Activated naive CD8-positive, alpha-beta T cell treated with anti-CD3 and anti-CD28 coated beads, Interleukin-2, amount 10 ng/mL, durations not matched to agents 7 days and 5 days (primary cell): ENCODE data around the gene USP5. TPM values are rescaled to one million over a fixed set of nuclear protein-coding genes. Genes with fewer than 3 reads are reported as not detected.
"Not testable (repeated sequence)": the region's sequence is repeated elsewhere in the genome, so short reads cannot be mapped to it uniquely, and the experiment has no call there.

ENCODE experiments used
- ATAC-seq: fragments of 150-1000 bp; cut with Tn5 transposase; one replicate; pipeline ENCODE4 v1.10.0; 2021; ENCODE audit warnings: low read depth, moderate library complexity
- POLR2A ChIA-PET: fragments of 350-600 bp; sonication (Branson Sonifier 250); formaldehyde crosslinking; loops from one replicate; lab custom pipeline; 2021; ENCODE audit warnings: antibody characterized with exemption; lab: Charles Lee
- DNase-seq: peaks from one replicate; pipeline ENCODE4 v3.0.0; 2021
- H3K27ac Mint-ChIP-seq: one replicate; pipeline ENCODE4 v1.8.0; 2022; ENCODE audit warnings: mild to moderate bottlenecking, mixed read lengths
- H3K27me3 Mint-ChIP-seq: one replicate; pipeline ENCODE4 v1.8.0; 2022; ENCODE audit warnings: mild to moderate bottlenecking, moderate library complexity, mixed read lengths
- H3K36me3 Mint-ChIP-seq: one replicate; pipeline ENCODE4 v1.8.0; 2021; ENCODE audit warnings: mild to moderate bottlenecking, mixed read lengths
- H3K4me1 Mint-ChIP-seq: one replicate; pipeline ENCODE4 v1.8.0; 2021; ENCODE audit warnings: mixed read lengths
- H3K4me3 Mint-ChIP-seq: one replicate; pipeline ENCODE4 v1.8.0; 2022; ENCODE audit warnings: mild to moderate bottlenecking, moderate library complexity, mixed read lengths
- H3K9me3 Mint-ChIP-seq: one replicate; pipeline ENCODE4 v1.8.0; 2021; ENCODE audit warnings: mixed read lengths
- total RNA-seq, 2 experiments: library from RNA; stranded (reverse); gene quantifications; one replicate each; pipeline ENCODE4 v1.2.3, GENCODE V29; 2021

USP5 gene
- total RNA-seq, 2 experiments from 2014 or later, result 84.8 to 95.4 TPM

DNA sequence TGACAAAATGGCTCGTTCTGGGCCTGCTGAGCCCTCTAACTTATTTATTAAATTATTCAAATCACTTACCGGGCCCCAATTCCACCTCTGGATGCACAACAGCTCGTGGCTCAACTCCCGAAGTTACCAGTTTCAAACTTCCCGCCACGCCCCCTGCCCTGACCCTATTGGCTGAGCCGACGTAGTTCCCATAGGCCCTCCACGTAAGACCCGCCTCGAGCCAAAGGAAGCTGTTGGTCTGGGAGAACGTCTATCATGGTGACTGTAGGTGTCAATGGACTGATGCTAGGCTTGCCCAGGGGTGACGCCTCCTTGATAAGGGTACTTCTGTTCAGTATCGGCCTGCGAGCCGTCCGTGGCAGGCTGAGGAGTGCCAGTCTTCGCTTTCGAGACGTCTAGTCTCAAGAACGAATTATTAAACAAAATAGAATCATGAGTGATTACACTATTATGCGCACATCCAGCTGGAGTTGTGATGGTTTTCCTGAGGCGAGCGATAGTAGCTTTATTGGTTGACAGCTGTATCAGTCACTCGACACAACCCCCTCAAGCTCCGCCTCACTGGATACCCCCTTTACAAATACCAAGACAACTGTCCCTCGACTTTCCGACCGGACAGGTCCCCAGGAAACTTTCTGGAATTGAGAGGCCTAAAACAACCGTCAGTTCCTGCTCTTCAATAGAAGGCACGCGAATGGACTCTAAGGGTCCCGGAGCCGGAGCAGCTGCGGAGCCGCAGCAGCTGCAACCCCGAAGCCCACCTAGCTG is 613 bp upstream of the USP5 start, which contains the start of gene CDCA3:
TSS of gene CDCA3 (minus strand) at position 134 of the 768 bp plus-strand sequence. CDS start 334 bp downstream, outside the sequence.
- H3K27me3 Mint-ChIP-seq, result no peaks in the 10 kb centered on the region

DNA sequence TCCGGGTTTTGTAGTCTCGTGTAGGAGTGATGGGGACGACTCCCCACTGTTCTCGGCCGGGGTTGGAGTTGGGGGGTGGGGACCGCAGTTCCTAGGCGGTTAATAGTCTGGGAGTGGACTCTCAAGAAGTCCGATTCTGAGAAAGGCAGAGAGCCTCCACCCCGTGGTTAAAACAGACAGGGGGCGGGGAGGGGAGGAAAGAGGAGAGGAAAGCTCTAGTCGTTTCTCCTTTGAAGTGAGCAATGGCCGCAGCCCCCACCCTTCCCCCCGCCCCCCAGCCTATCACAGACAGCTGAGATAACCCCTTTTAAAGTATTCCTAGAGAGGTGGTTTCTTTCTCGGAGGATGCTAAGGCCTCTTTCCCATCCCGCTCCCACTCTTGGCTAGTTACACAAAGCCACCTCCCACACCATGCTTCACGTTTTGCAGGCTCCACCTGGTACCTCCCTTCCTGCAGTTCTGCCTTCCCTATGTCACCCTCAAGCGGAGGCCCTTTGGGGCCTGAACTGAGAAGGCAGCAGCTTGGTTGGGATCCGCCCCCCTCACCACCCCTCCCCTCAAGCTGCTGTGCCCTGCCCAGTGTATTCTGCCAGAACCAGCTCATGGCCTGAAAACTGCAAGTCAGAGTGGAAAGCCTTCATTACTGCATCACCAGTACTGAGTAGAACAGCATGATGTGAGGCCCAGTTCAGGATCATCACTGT is 853 bp downstream of the USP5 start:
- no peaks in the 10 kb centered on the region for H3K27me3 Mint-ChIP-seq
- DNase-seq, result peak; percentile 63
- peaks cover 30% of the 10 kb centered on the region for H3K36me3 Mint-ChIP-seq
- ATAC-seq, result no peak
- peaks cover 35% of the 10 kb centered on the region for H3K4me1 Mint-ChIP-seq
- no peaks in the 10 kb centered on the region for H3K9me3 Mint-ChIP-seq
- H3K27ac Mint-ChIP-seq, result peak overlapping the region; percentile 99
- POLR2A ChIA-PET, result interaction anchor here (0.8 to 7.2 kb wide), 25 partner anchors 8 to 400 kb away, joined by 3 to 106 read pairs (median 9); partner anchors contain the start of genes C12orf57, C1RL, COPS7A and GNB3
- H3K4me3 Mint-ChIP-seq, result peak overlapping the region; percentile 96

More for the DNA sequence above, 613 bp upstream of the USP5 start, which contains the start of gene CDCA3:
- Mint-ChIP-seq H3K36me3 (peaks cover 34% of the 10 kb centered on the region), H3K4me3 (peak within 1 kb of the TSS; percentile 96), H3K4me1 (peaks cover 37% of the 10 kb centered on the region), H3K27ac (peak within 1 kb of the TSS; percentile 99), H3K9me3 (no peaks in the 10 kb centered on the region)
- DNase-seq (peak; percentile 86), ATAC-seq (peak; percentile 55)
- POLR2A ChIA-PET, result interaction anchor here (0.6 to 7.2 kb wide), 37 partner anchors 9 to 1232 kb away, joined by 3 to 106 read pairs (median 5); partner anchors contain the start of genes C12orf57, C1RL, COPS7A and ENO2

DNA sequence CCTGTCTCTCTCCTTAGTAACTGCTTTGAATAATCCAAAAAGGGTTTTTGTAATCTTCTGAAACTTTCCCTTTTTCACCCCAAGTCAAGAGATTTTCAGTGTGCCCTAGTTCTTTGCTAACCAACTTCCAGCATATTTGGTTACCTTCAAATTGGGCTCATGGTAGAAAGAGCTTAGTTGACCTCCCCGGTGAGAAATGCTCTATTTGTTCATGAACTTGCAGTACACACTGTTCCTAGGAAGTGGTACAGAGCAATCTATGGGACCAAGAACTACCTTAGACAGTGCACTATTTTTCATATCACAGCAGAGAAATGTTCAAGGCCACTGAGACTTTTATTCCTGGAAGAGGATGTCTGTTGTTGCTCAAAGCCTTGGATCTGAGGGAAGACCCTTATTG is 1.7 kb downstream of the USP5 start:
- DNase-seq (no peak), ATAC-seq (no peak)
- H3K4me3 Mint-ChIP-seq, result peak overlapping the region; percentile 96
- no peaks in the 10 kb centered on the region for H3K27me3 Mint-ChIP-seq
- H3K27ac Mint-ChIP-seq, result peak overlapping the region; percentile 99
- peaks cover 27% of the 10 kb centered on the region for H3K36me3 Mint-ChIP-seq
- POLR2A ChIA-PET, result interaction anchor here (0.5 to 7.2 kb wide), 8 partner anchors 13 to 175 kb away, joined by 3 to 106 read pairs (median 22); partner anchors contain the start of genes GNB3, MLF2, SPSB2 and TPI1
- H3K4me1 Mint-ChIP-seq, result peaks cover 32% of the 10 kb centered on the region
- no peaks in the 10 kb centered on the region for H3K9me3 Mint-ChIP-seq

DNA sequence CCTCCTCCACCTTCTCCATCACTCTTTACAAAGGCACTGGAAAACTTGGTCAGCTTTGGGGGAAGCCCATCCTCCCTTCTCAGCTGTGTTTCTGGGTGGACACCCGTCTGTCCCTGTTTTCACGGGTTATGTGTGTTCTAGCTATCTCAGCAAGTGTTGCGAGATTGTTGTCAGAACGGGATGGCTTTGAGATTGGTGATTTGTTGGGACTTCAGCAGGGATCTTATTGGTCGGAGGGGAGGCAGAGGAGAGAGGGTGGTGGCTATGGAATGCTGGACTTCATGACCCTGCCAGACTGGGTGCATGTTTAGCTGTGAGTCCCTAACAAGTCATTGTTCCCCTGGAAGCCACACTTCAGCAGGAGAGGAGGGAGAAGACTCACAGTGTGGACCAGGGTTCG is 2.1 kb downstream of the USP5 start:
- H3K4me3 Mint-ChIP-seq, result peak overlapping the region; percentile 96
- POLR2A ChIA-PET, result interaction anchor here (0.5 to 7.2 kb wide), 6 partner anchors 12 to 174 kb away, joined by 6 to 106 read pairs (median 24); partner anchors contain the start of genes MLF2, SPSB2 and TPI1

DNA sequence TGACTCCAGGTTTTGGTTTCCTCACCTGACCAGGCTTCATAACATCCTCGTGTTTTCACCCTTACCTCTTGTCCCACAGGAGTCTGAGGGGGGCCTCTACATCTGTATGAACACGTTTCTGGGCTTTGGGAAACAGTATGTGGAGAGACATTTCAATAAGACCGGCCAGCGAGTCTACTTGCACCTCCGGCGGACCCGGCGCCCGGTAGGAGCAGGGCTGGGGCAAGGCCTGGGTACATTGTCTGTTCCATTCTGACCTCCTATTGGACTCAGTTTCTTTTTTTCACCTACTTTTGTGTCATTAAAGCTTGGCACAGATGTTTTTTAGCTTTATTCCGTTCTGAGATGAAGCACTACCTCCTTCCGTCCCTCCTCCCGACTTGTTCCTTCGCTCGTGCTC is 3.4 kb downstream of the USP5 start:
- H3K27ac Mint-ChIP-seq, result no peak overlapping the region
- no peaks in the 10 kb centered on the region for H3K9me3 Mint-ChIP-seq
- H3K4me3 Mint-ChIP-seq, result no peak overlapping the region
- no peaks in the 10 kb centered on the region for H3K27me3 Mint-ChIP-seq
- POLR2A ChIA-PET, result interaction anchor here (7.2 kb wide), 1 partner anchor 11 kb away, joined by 106 read pairs; the partner anchor contains the start of gene TPI1
- DNase-seq (no peak), ATAC-seq (no peak)
- H3K4me1 Mint-ChIP-seq, result peaks cover 19% of the 10 kb centered on the region
- H3K36me3 Mint-ChIP-seq, result peaks cover 17% of the 10 kb centered on the region

More for the DNA sequence above, 2.1 kb downstream of the USP5 start:
- H3K27ac Mint-ChIP-seq, result peak overlapping the region; percentile 64
- DNase-seq, result no peak
- H3K4me1 Mint-ChIP-seq, result peaks cover 31% of the 10 kb centered on the region
- H3K36me3 Mint-ChIP-seq, result peaks cover 26% of the 10 kb centered on the region
- no peaks in the 10 kb centered on the region for H3K9me3 Mint-ChIP-seq
- no peak for ATAC-seq
- no peaks in the 10 kb centered on the region for H3K27me3 Mint-ChIP-seq

DNA sequence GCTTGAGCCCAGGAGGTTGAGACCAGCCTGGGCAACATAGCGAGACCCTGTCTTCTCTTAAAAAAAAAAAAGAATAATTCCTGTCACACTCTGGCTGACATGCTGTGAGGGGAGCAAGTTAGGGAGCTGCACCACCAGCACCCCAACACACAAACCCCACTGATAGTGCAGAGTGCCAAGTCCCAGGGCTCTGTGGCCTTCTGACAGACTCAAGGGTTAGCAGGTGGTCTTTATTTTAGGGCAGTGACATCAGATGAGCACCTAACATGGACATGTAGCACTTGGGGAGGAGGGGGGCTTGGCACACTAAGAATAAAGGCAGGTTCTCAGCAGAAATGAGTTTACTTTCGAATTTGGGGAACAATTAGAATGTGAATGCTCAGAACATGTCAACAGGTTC is 6.8 kb downstream of the USP5 start:
- DNase-seq, result no peak
- H3K27me3 Mint-ChIP-seq, result no peaks in the 10 kb centered on the region
- H3K4me3 Mint-ChIP-seq, result no peak overlapping the region
- H3K27ac Mint-ChIP-seq, result no peak overlapping the region
- H3K4me1 Mint-ChIP-seq, result peaks cover 6% of the 10 kb centered on the region
- H3K9me3 Mint-ChIP-seq, result no peaks in the 10 kb centered on the region
- no peak for ATAC-seq
- H3K36me3 Mint-ChIP-seq, result peaks cover 28% of the 10 kb centered on the region
- POLR2A ChIA-PET, result no interaction called here

DNA sequence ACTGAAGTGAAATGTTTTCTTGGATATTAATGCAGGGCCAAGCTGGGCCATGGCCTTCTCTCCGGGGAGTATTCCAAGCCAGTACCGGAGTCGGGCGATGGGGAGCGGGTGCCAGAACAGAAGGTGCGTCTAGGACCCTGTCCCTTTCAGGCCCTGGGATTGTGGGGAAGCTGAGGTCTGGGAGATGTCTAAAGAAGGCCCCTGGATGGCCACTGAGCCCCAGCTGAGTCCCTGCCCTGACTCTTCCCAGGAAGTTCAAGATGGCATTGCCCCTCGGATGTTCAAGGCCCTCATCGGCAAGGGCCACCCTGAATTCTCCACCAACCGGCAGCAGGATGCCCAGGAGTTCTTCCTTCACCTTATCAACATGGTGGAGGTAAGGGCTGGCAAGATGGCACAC is 8.2 kb downstream of the USP5 start:
- H3K36me3 Mint-ChIP-seq, result peaks cover 31% of the 10 kb centered on the region
- DNase-seq (no peak), ATAC-seq (no peak)
- H3K4me1 Mint-ChIP-seq, result no peaks in the 10 kb centered on the region
- H3K9me3 Mint-ChIP-seq, result no peaks in the 10 kb centered on the region
- H3K27me3 Mint-ChIP-seq, result no peaks in the 10 kb centered on the region
- POLR2A ChIA-PET, result interaction anchor here (1.0 to 3.2 kb wide), 3 partner anchors 8 to 12 kb away, joined by 4 to 16 read pairs (median 7); partner anchors contain the start of genes CDCA3, SPSB2 and USP5
- no peak overlapping the region for H3K4me3 Mint-ChIP-seq
- no peak overlapping the region for H3K27ac Mint-ChIP-seq

DNA sequence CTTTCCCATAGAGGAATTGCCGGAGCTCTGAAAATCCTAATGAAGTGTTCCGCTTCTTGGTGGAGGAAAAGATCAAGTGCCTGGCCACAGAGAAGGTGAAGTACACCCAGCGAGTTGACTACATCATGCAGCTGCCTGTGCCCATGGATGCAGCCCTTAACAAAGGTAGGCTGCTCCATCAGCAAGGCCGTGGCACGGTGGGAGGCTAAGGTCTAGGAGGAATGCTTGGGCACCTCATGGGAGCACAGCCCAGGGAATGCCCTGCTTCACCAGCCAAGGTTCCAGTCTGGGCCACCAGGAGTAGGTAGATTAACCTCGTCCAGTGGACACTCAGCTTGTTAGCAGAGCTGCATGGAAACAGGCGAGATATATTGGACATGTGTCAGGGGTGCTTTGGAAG is 9.0 kb downstream of the USP5 start:
- DNase-seq (no peak), ATAC-seq (no peak)
- Mint-ChIP-seq H3K9me3 (no peaks in the 10 kb centered on the region), H3K27ac (no peak overlapping the region), H3K36me3 (peaks cover 29% of the 10 kb centered on the region), H3K27me3 (no peaks in the 10 kb centered on the region), H3K4me1 (no peaks in the 10 kb centered on the region), H3K4me3 (no peak overlapping the region)
- POLR2A ChIA-PET, result interaction anchor here (2.0 to 3.2 kb wide), 2 partner anchors 9 to 11 kb away, joined by 7 to 16 read pairs; partner anchors contain the start of genes CDCA3, SPSB2 and USP5

DNA sequence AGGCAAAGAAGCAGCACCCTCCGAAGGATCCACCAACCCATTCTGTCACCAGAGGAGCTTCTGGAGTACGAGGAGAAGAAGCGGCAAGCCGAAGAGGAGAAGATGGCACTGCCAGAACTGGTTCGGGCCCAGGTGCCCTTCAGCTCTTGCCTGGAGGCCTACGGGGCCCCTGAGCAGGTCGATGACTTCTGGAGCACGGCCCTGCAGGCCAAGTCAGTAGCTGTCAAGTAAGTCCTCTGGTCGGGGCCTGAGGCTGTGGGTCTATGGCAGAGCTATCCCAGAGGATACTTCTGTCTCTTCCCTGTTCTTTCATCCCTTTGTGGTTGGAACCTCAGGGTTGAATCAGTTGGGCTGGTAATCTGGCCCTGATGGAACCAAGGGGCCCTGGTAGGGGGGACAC is 9.4 kb downstream of the USP5 start:
- Mint-ChIP-seq H3K27ac (no peak overlapping the region), H3K4me3 (no peak overlapping the region), H3K4me1 (peaks cover 1% of the 10 kb centered on the region), H3K9me3 (no peaks in the 10 kb centered on the region), H3K27me3 (no peaks in the 10 kb centered on the region), H3K36me3 (peaks cover 29% of the 10 kb centered on the region)
- POLR2A ChIA-PET, result interaction anchor here (1.1 to 3.2 kb wide), 3 partner anchors 10 to 157 kb away, joined by 3 to 16 read pairs (median 7); partner anchors contain the start of genes CDCA3, LPCAT3, SPSB2 and USP5
- no peak for ATAC-seq
- DNase-seq, result no peak

DNA sequence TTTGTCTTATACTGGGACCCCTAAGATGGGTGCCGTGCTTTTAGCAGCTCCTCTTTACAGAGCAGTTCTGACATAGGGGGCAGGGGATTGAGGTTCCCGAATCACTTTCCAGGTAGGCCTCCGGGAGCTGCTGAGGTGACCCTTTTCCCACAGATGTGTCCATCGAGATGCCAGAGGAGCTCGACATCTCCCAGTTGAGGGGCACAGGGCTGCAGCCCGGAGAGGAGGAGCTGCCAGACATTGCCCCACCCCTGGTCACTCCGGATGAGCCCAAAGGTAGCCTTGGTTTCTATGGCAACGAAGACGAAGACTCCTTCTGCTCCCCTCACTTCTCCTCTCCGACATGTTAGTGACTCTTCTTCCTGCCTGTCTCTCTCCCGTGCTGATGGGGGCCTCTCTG is 11.1 kb downstream of the USP5 start:
- Mint-ChIP-seq H3K4me3 (no peak overlapping the region), H3K27ac (no peak overlapping the region), H3K9me3 (no peaks in the 10 kb centered on the region), H3K27me3 (no peaks in the 10 kb centered on the region), H3K4me1 (peaks cover 4% of the 10 kb centered on the region), H3K36me3 (peaks cover 29% of the 10 kb centered on the region)
- DNase-seq, result no peak
- POLR2A ChIA-PET, result interaction anchor here (0.5 to 7.5 kb wide), 2 partner anchors 10 to 289 kb away, joined by 3 to 106 read pairs; partner anchors contain the start of genes CDCA3 and USP5
- no peak for ATAC-seq

DNA sequence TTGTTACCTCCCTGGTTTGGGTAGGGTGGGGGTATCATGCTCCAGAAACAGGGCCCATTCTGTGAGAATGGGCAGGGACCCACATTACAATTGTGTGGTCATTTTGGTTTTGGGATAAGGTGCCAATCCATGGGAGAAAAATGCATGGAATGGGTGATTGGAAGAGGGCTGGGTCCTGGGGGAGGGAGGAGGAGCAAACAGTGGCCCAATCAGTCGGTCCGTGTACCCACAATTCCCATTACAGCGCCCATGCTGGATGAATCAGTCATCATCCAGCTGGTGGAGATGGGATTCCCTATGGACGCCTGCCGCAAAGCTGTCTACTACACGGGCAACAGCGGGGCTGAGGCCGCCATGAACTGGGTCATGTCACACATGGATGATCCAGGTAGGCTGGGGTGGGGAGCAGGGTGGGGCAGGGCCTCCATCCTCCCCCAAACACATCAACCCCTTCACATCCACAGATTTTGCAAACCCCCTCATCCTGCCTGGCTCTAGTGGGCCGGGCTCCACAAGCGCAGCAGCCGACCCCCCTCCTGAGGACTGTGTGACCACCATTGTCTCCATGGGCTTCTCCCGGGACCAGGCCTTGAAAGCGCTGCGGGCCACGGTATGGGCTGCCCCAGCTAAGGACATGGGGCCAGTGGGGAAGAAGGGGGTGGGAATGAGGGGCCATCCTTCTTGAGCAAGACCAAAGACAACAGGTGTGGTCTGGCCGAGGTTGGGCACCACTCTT is 11.8 kb downstream of the USP5 start:
- POLR2A ChIA-PET, result interaction anchor here (1.4 to 7.5 kb wide), 3 partner anchors 11 to 175 kb away, joined by 4 to 106 read pairs (median 4); partner anchors contain the start of genes CDCA3, USP5 and ZNF384
- Mint-ChIP-seq H3K27ac (no peak overlapping the region), H3K36me3 (peaks cover 34% of the 10 kb centered on the region), H3K27me3 (no peaks in the 10 kb centered on the region), H3K4me3 (no peak overlapping the region), H3K4me1 (peaks cover 7% of the 10 kb centered on the region), H3K9me3 (no peaks in the 10 kb centered on the region)
- ATAC-seq (no peak), DNase-seq (no peak)

DNA sequence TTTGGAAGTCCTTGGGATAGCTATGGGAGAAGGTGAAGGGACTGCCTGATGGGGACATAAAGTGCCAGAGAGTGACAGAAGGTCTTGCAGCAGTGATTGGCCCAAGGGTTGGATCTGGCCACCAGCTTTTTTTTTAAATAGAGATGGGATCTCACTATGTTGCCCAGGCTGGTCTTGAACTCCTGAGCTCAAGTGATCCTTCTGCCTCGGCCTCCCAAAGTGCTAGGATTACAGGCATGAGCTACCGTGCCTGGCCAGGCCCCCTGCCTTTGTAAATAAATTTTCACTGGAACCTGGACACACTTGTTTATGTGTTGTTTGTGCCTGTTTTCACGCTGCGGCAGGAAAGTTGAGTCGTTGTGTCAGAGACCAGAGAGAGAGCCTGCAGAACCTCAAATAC is 13.4 kb downstream of the USP5 start:
- Mint-ChIP-seq H3K4me1 (peaks cover 21% of the 10 kb centered on the region), H3K36me3 (peaks cover 43% of the 10 kb centered on the region)
- H3K27ac Mint-ChIP-seq, H3K27me3 Mint-ChIP-seq, H3K9me3 Mint-ChIP-seq, DNase-seq, H3K4me3 Mint-ChIP-seq, ATAC-seq: not testable (repeated sequence)
- POLR2A ChIA-PET, result interaction anchor here (1.4 to 7.5 kb wide), 3 partner anchors 13 to 176 kb away, joined by 4 to 106 read pairs (median 4); partner anchors contain the start of genes CDCA3, USP5 and ZNF384
